ENCODE measurements around the gene LNX1. TPM values are rescaled to one million over a fixed set of nuclear protein-coding genes. Genes with fewer than 3 reads are reported as not detected.

LNX1 gene
- polyA plus RNA-seq, 1 experiment, result 0.29 TPM

DNA sequence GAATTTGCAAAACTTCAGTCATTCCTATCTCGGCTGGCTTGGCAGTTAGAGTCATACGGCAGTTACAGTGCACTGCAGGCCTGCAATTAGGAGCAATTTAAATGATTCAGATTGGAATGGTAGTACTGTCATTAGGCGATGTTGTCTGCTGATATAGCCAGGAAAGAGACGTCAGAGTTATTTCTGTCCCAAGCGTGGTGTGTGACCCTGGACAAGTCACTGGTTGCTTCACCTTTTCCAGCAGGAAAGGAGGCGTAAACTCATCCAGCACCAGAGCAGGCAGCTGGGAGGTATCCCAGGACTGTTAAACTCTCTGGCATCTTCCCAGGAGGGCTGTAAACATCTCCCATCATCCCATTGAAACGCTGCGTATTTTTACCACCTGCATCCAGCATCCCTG, 836 bp upstream of the LNX1 start:
- POLR2A ChIA-PET, result no interaction called here

DNA sequence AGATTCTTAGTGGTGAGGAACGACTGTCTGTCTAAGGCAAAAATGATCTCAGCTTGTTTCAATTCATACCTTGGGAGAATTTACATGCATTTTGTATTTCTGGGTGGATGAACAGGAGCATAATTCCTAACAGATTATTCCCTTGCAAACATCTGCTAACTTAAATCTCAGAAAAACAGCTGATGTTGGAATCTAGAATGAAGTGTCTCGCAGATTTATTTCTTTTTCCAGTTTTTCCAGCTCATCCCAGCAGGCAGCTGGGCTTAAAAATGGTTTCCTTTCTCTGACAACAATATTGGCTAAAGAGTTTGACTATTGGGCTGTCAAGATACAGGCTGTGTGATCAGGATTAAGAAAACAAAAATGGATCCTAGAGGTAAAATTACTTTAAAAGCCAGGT, 1.1 kb downstream of the LNX1 start:
- no peaks in the 10 kb centered on the region for H3K36me3 ChIP-seq (ENCODE audit: control insufficient read depth, insufficient read depth, low read length)
- no peak for DNase-seq (ENCODE audit: low read depth)
- H3K27me3 ChIP-seq (ENCODE audit: control insufficient read depth, insufficient read depth, low read length), result no peaks in the 10 kb centered on the region
- ChIA-PET POLR2A (interaction anchor here (0.6 kb wide), 1 partner anchor 1604 kb away, joined by 4 read pairs; no protein-coding TSS in a partner anchor), CTCF (no interaction called here)
- no peak overlapping the region for H3K4me3 ChIP-seq (ENCODE audit: low read depth, low read length)
- TF ChIP-seq, protein P1, sequence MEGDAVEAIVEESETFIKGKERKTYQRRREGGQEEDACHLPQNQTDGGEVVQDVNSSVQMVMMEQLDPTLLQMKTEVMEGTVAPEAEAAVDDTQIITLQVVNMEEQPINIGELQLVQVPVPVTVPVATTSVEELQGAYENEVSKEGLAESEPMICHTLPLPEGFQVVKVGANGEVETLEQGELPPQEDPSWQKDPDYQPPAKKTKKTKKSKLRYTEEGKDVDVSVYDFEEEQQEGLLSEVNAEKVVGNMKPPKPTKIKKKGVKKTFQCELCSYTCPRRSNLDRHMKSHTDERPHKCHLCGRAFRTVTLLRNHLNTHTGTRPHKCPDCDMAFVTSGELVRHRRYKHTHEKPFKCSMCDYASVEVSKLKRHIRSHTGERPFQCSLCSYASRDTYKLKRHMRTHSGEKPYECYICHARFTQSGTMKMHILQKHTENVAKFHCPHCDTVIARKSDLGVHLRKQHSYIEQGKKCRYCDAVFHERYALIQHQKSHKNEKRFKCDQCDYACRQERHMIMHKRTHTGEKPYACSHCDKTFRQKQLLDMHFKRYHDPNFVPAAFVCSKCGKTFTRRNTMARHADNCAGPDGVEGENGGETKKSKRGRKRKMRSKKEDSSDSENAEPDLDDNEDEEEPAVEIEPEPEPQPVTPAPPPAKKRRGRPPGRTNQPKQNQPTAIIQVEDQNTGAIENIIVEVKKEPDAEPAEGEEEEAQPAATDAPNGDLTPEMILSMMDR (IDR thresholded peaks at IDR 0.05; ENCODE audit: insufficient read depth, low read depth, low read length), result no peak

More for the DNA sequence above, 836 bp upstream of the LNX1 start:
- Histone ChIP-seq H3K27me3 (ENCODE audit: control insufficient read depth, insufficient read depth, low read length) (no peaks in the 10 kb centered on the region), H3K4me3 (ENCODE audit: low read depth, low read length) (no peak overlapping the region), H3K36me3 (ENCODE audit: control insufficient read depth, insufficient read depth, low read length) (no peaks in the 10 kb centered on the region)
- no peak for DNase-seq (ENCODE audit: low read depth)
- CTCF ChIA-PET, result no interaction called here
- TF ChIP-seq, protein P1 (IDR thresholded peaks at IDR 0.05; ENCODE audit: insufficient read depth, low read depth, low read length), result no peak

DNA sequence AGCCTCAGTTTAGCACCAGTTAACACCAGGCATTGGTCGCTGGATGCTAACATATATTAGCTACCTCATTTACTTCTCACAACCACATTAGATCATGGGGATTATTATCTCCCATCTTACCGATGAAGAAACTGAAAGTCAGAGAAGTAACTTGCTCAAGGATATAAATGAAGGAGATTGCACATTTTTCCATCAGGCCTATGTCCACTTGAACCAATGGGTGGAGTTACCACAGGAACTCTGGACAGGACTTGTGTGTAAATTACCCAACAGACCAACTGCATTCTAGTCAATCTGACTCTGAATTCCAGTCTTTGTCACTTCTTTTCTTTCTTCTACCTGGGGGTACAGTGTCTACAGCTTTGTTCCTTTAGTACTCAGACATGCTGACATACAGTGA, 1.8 kb downstream of the LNX1 start:
- ChIA-PET POLR2A (no interaction called here), CTCF (no interaction called here)
- TF ChIP-seq, protein P1 (IDR thresholded peaks at IDR 0.05; ENCODE audit: insufficient read depth, low read depth, low read length), result no peak
- H3K4me3 ChIP-seq (ENCODE audit: low read depth, low read length), result no peak overlapping the region
- H3K36me3 ChIP-seq (ENCODE audit: control insufficient read depth, insufficient read depth, low read length), result no peaks in the 10 kb centered on the region
- no peak for DNase-seq (ENCODE audit: low read depth)
- H3K27me3 ChIP-seq (ENCODE audit: control insufficient read depth, insufficient read depth, low read length), result no peaks in the 10 kb centered on the region

DNA sequence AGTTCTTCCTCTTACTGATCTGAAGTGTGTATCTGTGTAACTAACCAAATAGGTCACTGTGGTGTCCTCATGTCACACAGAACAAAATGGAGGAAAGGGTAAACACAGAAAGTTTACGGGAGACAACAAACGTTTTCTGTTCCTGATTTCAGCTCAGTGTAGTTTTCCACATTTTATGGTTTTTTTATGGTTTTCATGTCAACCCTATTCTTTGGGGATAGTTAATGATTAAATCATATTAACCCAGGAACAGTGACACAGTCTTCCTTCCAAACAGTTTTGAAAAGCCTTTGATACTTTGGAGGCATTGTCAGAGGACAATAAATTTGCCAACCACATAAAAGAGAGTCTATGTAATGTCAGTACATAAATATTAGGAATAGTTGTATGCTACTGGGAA, 4.2 kb downstream of the LNX1 start:
- H3K27me3 ChIP-seq (ENCODE audit: control insufficient read depth, insufficient read depth, low read length), result no peaks in the 10 kb centered on the region
- ChIA-PET CTCF (no interaction called here), POLR2A (no interaction called here)
- no peak overlapping the region for H3K4me3 ChIP-seq (ENCODE audit: low read depth, low read length)
- H3K36me3 ChIP-seq (ENCODE audit: control insufficient read depth, insufficient read depth, low read length), result no peaks in the 10 kb centered on the region
- TF ChIP-seq, protein P1 (IDR thresholded peaks at IDR 0.05; ENCODE audit: insufficient read depth, low read depth, low read length), result no peak
- no peak for DNase-seq (ENCODE audit: low read depth)

DNA sequence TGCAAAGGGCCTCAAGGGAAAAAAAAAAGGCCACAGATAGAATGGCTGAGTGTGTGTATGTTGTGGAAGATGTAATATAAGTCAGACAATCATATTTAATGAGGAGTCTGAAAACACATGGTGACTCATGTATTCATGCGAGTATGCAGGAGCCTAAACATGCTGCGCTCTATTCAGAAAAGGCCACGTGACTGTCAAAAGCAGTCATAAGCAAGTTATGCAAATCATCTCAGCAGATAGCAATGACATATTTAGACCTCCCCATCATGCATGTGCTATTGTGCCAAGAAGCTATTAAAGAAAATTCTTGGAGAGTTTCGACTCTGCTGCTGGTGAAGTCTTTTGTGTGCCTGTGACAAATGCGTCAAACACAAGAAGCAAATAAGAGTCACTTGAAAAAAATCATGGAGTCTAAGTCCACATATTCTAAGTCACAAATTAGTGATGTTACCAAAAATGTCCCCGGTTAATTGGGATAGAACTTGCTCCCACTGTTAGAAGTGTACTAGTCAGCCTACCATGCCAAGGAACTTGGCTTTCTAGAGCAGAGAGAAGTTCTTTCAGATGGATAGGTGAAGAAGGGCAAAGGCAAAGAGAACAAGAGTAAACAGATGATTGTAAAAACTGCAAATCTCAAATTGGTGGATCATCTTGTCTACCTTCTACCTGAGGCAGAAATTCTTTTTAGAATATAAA, 5.0 kb downstream of the LNX1 start:
- TF ChIP-seq, protein P1 (IDR thresholded peaks at IDR 0.05; ENCODE audit: insufficient read depth, low read depth, low read length), result no peak
- Histone ChIP-seq H3K4me3 (ENCODE audit: low read depth, low read length) (no peak overlapping the region), H3K36me3 (ENCODE audit: control insufficient read depth, insufficient read depth, low read length) (no peaks in the 10 kb centered on the region), H3K27me3 (ENCODE audit: control insufficient read depth, insufficient read depth, low read length) (no peaks in the 10 kb centered on the region)
- CTCF ChIA-PET, result no interaction called here
- DNase-seq (ENCODE audit: low read depth), result peak; percentile 58
- POLR2A ChIA-PET, result interaction anchor here (0.6 kb wide), 1 partner anchor 10 kb away, joined by 3 read pairs; no protein-coding TSS in a partner anchor

Data from BJ (cell line).